T-cell (primary cell): Measurements from ENCODE around the gene STRBP. TPM values are rescaled to one million over a fixed set of nuclear protein-coding genes. Genes with fewer than 3 reads are reported as not detected.

Experiments
- ATAC-seq, 4 experiments: fragments of 200-7000 bp in 3 of 4; fragments of 150-1000 bp in 1 of 4; cut with Tn5 transposase; replicated peaks in 1 of 4; 1 replicate in 3 of 4; 2 replicates in 1 of 4; pipeline ENCODE4 v1.10.0; 2021; ENCODE audit warnings: moderate library complexity in 3 of 4, mild to moderate bottlenecking in 2 of 4, moderate number of reproducible peaks in 1 of 4
- CTCF ChIA-PET, 2 donors: fragments of 300-600 bp; sonication (Branson Sonifier 250); formaldehyde crosslinking; loops; one replicate each; lab custom pipeline; 2022; ENCODE audit warnings: antibody characterized with exemption in 2 of 2; lab: Charles Lee
- POLR2A ChIA-PET, 2 donors: fragments of 300-600 bp; sonication (Branson Sonifier 250); formaldehyde crosslinking; loops; one replicate each; lab custom pipeline; 2022; ENCODE audit warnings: antibody characterized with exemption in 2 of 2; lab: Charles Lee
- DNase-seq, 35 experiments: peaks; one replicate each; pipeline versions ENCODE4 v3.0.0 to v3.0.0-alpha.2; 2013 to 2023
- H3K27ac ChIP-seq: one replicate; pipeline ENCODE4 v1.5.1; 2013; ENCODE audit warnings: low read length
- H3K27me3 ChIP-seq, 2 experiments: replicated peaks in 1 of 2; 1 replicate in 1 of 2; 2 replicates in 1 of 2; pipeline versions ENCODE4 v1.6.1 to v1.7.0; 2013; ENCODE audit warnings: low read length in 1 of 2, mixed read lengths in 1 of 2; ENCODE audit not compliant: control insufficient read depth in 2 of 2, insufficient read depth in 2 of 2; ENCODE audit errors: extremely low read depth in 1 of 2
- H3K36me3 ChIP-seq, 2 donors: 1 replicate in 1 of 2; 2 replicates in 1 of 2; pipeline versions ENCODE4 v1.6.1 to v1.7.0; 2013; ENCODE audit warnings: low read length in 1 of 2; ENCODE audit not compliant: control insufficient read depth in 2 of 2, insufficient read depth in 1 of 2; ENCODE audit errors: extremely low read depth in 1 of 2
- H3K4me1 ChIP-seq, 2 experiments: 1 replicate in 1 of 2; 2 replicates in 1 of 2; pipeline versions ENCODE4 v1.6.1 to v1.7.0; 2013; ENCODE audit warnings: low read length in 2 of 2, mixed read lengths in 1 of 2; ENCODE audit not compliant: insufficient read depth in 2 of 2, control insufficient read depth in 1 of 2; ENCODE audit errors: extremely low read depth in 1 of 2
- H3K4me3 ChIP-seq, 2 donors: 1 replicate in 1 of 2; 2 replicates in 1 of 2; pipeline versions ENCODE4 v1.5.1 to v1.7.0; 2013; ENCODE audit warnings: mild to moderate bottlenecking in 2 of 2, low read length in 1 of 2, moderate library complexity in 1 of 2; ENCODE audit not compliant: control insufficient read depth in 1 of 2; ENCODE audit errors: extremely low read depth in 1 of 2
- H3K9me3 ChIP-seq: 2 replicates; pipeline ENCODE4 v1.7.0; 2013
- H3K27ac Mint-ChIP-seq, 2 donors: one replicate each; pipeline ENCODE4 v1.8.0; 2020 to 2021; ENCODE audit warnings: mild to moderate bottlenecking in 2 of 2, mixed read lengths in 2 of 2
- H3K27me3 Mint-ChIP-seq, 2 donors: one replicate each; pipeline ENCODE4 v1.8.0; 2021 to 2022; ENCODE audit warnings: mixed read lengths in 2 of 2
- H3K36me3 Mint-ChIP-seq: one replicate; pipeline ENCODE4 v1.8.0; 2021; ENCODE audit warnings: mixed read lengths
- H3K4me1 Mint-ChIP-seq, 3 donors: one replicate each; pipeline ENCODE4 v1.8.0; 2020 to 2022; ENCODE audit warnings: mixed read lengths in 3 of 3, mild to moderate bottlenecking in 1 of 3
- H3K4me3 Mint-ChIP-seq, 3 donors: one replicate each; pipeline ENCODE4 v1.8.0; 2020 to 2022; ENCODE audit warnings: mild to moderate bottlenecking in 3 of 3, mixed read lengths in 3 of 3, moderate library complexity in 3 of 3
- H3K9me3 Mint-ChIP-seq, 3 donors: one replicate each; pipeline ENCODE4 v1.8.0; 2020 to 2022; ENCODE audit warnings: mixed read lengths in 3 of 3
- WGBS: methylation state at CpG from one replicate; pipeline ENCODE4 v1.1.5; 2013; ENCODE audit warnings: missing lambda C conversion rate; ENCODE audit not compliant: insufficient coverage; 5-methylcytosine and 5-hydroxymethylcytosine counted together
- total RNA-seq, 35 experiments: library from RNA in 6 of 35; stranded (reverse) in 6 of 35; fragments of 120-200 nt in 1 of 35; gene quantifications; one replicate each; pipeline versions ENCODE4 v1.2.1 to v1.2.4 and lab custom pipeline; 2013 to 2026

The STRBP gene
- total RNA-seq, 5 donors from 2014 or later (not counting 1 experiment from before 2014, with no cell fraction given) = 18.6 to 26.9 (median 20.0) TPM

DNA sequence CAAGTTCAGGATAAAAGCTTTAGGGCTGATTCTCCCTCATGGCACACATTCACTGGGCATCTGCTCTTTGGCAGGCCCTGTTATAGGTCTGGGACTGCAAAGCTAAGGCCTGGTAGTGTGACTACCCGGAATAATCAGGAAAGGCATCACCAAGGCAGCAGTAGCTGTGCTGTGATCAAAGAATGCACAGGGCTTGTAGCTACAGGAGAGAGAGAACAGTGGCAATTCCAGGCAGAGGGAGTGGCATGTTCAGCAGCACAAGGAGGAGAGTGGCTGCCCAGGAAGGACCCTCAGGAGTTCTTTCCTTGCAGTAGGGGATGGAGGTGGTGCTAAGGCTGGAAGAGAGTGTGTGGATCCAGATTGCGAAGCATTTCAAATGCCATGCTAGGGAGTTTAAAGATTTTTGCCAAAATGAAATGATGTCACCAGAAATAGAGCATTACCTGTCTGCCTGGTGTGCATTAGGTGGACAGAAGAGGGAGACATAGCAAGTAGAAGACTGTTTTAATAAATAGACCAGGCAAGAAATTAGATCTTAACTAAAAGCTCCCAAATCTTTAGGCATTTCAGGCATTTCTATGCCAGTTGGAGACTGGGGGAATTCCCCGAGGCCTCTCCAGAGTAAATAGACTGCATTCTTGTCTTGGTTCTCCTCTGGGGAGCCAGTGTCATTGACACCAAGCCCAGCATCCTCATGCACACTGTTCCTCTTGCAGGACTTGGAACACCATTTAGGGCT lies 165.8 kb downstream of the STRBP start:
- H3K27ac Mint-ChIP-seq = peak overlapping the region in 1 of 2 donors; percentile 16
- WGBS = 94% methylated on average over 2 of the region's 3 CpGs
- Histone ChIP-seq H3K27me3 (no peaks in the 10 kb centered on the region), H3K36me3 (peaks cover 17 to 59% of the 10 kb centered on the region in 2 donors), H3K27ac (no peak overlapping the region), H3K4me1 (no peaks in the 10 kb centered on the region), H3K4me3 (no peak overlapping the region), H3K9me3 (no peaks in the 10 kb centered on the region)
- H3K27me3 Mint-ChIP-seq = no peaks in the 10 kb centered on the region
- ChIA-PET CTCF (interaction anchor here (1.0 to 1.5 kb wide), 2 partner anchors 9 to 123 kb away, joined by 3 read pairs; no protein-coding TSS in a partner anchor), POLR2A (no interaction called here)
- H3K36me3 Mint-ChIP-seq = peaks cover 48% of the 10 kb centered on the region
- peak in 1 of 35 experiments; percentile 12 for DNase-seq
- no peaks in the 10 kb centered on the region for H3K4me1 Mint-ChIP-seq
- no peak overlapping the region for H3K4me3 Mint-ChIP-seq
- no peaks in the 10 kb centered on the region for H3K9me3 Mint-ChIP-seq
- no peak for ATAC-seq

DNA sequence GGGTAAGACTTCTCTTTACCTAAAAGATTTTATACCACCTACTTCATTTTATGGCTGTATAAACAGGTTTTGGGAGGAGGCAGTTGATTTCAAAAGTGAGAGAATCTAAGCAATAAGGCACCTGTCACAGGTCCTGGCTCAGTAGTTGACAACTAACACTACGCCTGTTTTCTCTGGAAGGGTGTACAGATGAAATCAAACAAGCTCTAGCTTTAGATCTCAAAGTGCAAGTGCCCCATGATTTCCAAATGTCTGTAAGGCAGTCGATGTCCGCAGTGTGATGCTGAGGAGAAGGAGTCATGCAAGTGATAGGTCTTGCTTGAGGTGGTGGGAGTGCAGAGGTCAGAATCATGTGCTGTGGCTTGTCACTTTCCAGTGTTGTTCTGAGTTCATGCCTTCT lies 168.8 kb downstream of the STRBP start:
- Mint-ChIP-seq H3K4me3 (no peak overlapping the region), H3K36me3 (peaks cover 49% of the 10 kb centered on the region), H3K9me3 (no peaks in the 10 kb centered on the region), H3K27me3 (no peaks in the 10 kb centered on the region), H3K4me1 (peaks cover 0 to 2% (median 0%) of the 10 kb centered on the region in 3 donors), H3K27ac (no peak overlapping the region)
- H3K4me3 ChIP-seq = no peak overlapping the region
- no peaks in the 10 kb centered on the region for H3K9me3 ChIP-seq
- WGBS = 100% methylated on average over 3 of the region's 3 CpGs
- DNase-seq (no peak), ATAC-seq (no peak)
- H3K27me3 ChIP-seq = no peaks in the 10 kb centered on the region
- no peaks in the 10 kb centered on the region for H3K4me1 ChIP-seq
- H3K36me3 ChIP-seq = peaks cover 17 to 67% of the 10 kb centered on the region in 2 donors
- POLR2A ChIA-PET = interaction anchor here in 1 of 2 donors (0.6 kb wide), 1 partner anchor 115 kb away, joined by 3 read pairs; no protein-coding TSS in a partner anchor
- H3K27ac ChIP-seq = no peak overlapping the region
- CTCF ChIA-PET = no interaction called here

DNA sequence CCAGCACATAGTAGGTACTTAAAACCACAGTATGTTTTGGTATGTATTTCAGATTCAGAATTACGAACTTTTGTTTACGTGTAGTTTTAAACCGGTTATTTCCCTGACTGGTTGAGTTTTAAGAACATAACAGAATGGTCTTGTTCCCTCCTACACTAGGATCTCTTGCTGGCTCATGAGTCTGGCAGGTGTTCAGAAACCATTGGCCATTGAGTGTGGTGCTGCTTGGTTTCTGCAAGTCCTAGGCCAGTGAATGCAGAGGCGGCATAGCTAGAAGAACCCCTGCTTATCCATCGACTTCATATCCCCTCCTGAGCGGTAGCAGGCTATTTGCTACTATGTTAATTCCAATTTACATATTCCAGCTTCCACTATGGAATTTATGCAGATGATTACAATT lies 169.3 kb downstream of the STRBP start:
- Histone ChIP-seq H3K27me3 (no peaks in the 10 kb centered on the region), H3K36me3 (peaks cover 17 to 65% of the 10 kb centered on the region in 2 donors), H3K27ac (no peak overlapping the region), H3K4me3 (no peak overlapping the region), H3K9me3 (no peaks in the 10 kb centered on the region), H3K4me1 (no peaks in the 10 kb centered on the region)
- Mint-ChIP-seq H3K9me3 (no peaks in the 10 kb centered on the region), H3K4me1 (peaks cover 0 to 2% (median 0%) of the 10 kb centered on the region in 3 donors), H3K27me3 (no peaks in the 10 kb centered on the region), H3K36me3 (peaks cover 51% of the 10 kb centered on the region), H3K4me3 (no peak overlapping the region), H3K27ac (no peak overlapping the region)
- POLR2A ChIA-PET = no interaction called here
- CTCF ChIA-PET = no interaction called here
- ATAC-seq = no peak
- no CpG with 5 or more reads among the region's 6 CpGs for WGBS
- no peak for DNase-seq

DNA sequence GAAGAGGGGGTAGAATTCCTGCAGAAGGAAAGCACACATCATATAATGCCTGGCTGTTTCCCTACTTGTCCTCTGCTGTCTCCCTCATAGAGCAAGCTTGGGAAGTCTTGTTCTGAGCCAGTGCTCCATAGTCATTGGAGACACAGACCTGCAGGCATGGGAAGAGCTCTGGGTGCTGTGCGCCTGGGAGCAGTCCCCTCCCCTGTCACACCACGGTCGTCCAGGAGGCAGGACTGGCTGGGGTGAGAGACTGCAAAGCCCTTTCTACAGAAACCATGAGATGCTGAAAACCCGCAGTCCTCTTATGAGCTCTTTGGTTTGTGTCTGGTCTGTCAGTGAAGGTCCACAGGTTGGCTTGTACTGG lies 170.3 kb downstream of the STRBP start:
- Histone ChIP-seq H3K36me3 (peaks cover 15 to 63% of the 10 kb centered on the region in 2 donors), H3K9me3 (no peaks in the 10 kb centered on the region), H3K27ac (no peak overlapping the region), H3K4me3 (no peak overlapping the region), H3K4me1 (no peaks in the 10 kb centered on the region), H3K27me3 (no peaks in the 10 kb centered on the region)
- whole genome bisulfite sequencing = 100% methylated on average over 3 of the region's 4 CpGs
- peaks cover 58% of the 10 kb centered on the region for H3K36me3 Mint-ChIP-seq
- POLR2A ChIA-PET = no interaction called here
- no peak overlapping the region for H3K4me3 Mint-ChIP-seq
- H3K9me3 Mint-ChIP-seq = no peaks in the 10 kb centered on the region
- peaks cover 0 to 2% (median 0%) of the 10 kb centered on the region in 3 donors for H3K4me1 Mint-ChIP-seq
- no peak for ATAC-seq
- DNase-seq = no peak
- no peaks in the 10 kb centered on the region for H3K27me3 Mint-ChIP-seq
- CTCF ChIA-PET = no interaction called here
- no peak overlapping the region for H3K27ac Mint-ChIP-seq

DNA sequence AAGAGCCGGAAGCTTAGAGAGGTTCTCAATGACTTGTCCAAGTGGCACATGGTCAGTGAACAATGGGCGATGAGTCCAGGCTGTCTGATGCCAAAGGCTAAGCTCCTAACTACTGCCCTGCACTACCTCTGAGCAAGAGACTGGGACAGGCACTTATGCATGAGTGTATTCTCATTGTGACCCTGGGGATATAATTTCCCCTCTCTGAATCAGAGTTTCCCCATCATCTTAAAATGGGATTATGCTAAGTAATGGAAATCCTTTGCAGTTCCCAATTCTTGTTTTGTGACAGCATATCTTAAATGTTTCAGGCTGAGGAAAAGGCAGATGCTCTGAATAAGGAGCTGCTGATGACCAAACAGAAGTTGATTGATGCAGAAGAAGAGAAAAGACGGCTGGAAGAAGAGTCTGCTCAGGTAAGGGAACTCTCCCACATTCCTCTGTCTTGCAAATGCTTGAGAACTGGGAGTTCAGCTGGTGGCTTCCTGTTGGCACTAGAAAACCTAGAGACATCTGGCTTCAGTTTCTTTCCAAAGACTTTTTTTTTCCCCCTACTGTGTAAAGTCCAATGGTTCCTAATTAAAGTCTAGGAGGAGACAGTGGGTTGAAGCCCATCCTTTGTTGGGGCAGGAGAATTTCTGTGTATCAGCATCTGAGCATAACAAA lies 170.8 kb downstream of the STRBP start:
- ATAC-seq (no peak), DNase-seq (no peak)
- no peaks in the 10 kb centered on the region for H3K9me3 ChIP-seq
- H3K4me3 ChIP-seq = no peak overlapping the region
- H3K36me3 ChIP-seq = peaks cover 12 to 63% of the 10 kb centered on the region in 2 donors
- H3K27ac Mint-ChIP-seq = no peak overlapping the region
- H3K27me3 ChIP-seq = no peaks in the 10 kb centered on the region
- ChIA-PET POLR2A (no interaction called here), CTCF (no interaction called here)
- no peaks in the 10 kb centered on the region for H3K9me3 Mint-ChIP-seq
- H3K4me1 ChIP-seq = no peaks in the 10 kb centered on the region
- peaks cover 0 to 2% (median 0%) of the 10 kb centered on the region in 3 donors for H3K4me1 Mint-ChIP-seq
- H3K27ac ChIP-seq = no peak overlapping the region
- no peaks in the 10 kb centered on the region for H3K27me3 Mint-ChIP-seq
- WGBS = 95% methylated on average over 2 of the region's 3 CpGs
- peaks cover 56% of the 10 kb centered on the region for H3K36me3 Mint-ChIP-seq
- H3K4me3 Mint-ChIP-seq = no peak overlapping the region

DNA sequence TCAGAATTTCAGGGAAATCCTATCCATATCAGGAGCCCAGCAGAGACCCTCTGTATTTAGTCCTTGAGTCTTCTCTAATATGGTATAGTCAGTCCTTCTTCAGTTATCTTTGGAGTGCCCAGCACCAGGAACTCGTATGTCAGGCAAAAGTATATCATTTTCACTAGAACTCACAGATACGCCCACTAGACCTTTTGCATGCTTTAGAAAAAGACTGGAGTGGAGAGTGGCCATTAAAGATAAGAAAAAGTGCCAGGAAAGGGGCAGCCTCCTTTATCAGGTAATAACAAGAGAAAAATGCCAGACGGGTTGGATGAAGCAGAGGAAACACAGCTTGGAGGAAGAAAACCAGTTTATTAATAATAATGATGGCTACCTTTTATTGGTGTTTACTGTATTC lies 171.4 kb downstream of the STRBP start:
- no peaks in the 10 kb centered on the region for H3K4me1 ChIP-seq
- Mint-ChIP-seq H3K4me3 (no peak overlapping the region), H3K27me3 (no peaks in the 10 kb centered on the region), H3K4me1 (peaks cover 0 to 2% (median 0%) of the 10 kb centered on the region in 3 donors), H3K36me3 (peaks cover 55% of the 10 kb centered on the region), H3K9me3 (no peaks in the 10 kb centered on the region), H3K27ac (no peak overlapping the region)
- ChIA-PET CTCF (no interaction called here), POLR2A (no interaction called here)
- H3K9me3 ChIP-seq = no peaks in the 10 kb centered on the region
- H3K4me3 ChIP-seq = no peak overlapping the region
- WGBS = no CpG with 5 or more reads among the region's 3 CpGs
- no peak for DNase-seq
- peaks cover 12 to 62% of the 10 kb centered on the region in 2 donors for H3K36me3 ChIP-seq
- no peak for ATAC-seq
- H3K27ac ChIP-seq = no peak overlapping the region
- H3K27me3 ChIP-seq = no peaks in the 10 kb centered on the region
